HepG2 (cell line): Measurements from ENCODE around the gene LRRN4CL. TPM values are rescaled to one million over a fixed set of nuclear protein-coding genes. Genes with fewer than 3 reads are reported as not detected.

Experiments
- ATAC-seq: fragments of 200-7000 bp; cut with Tn5 transposase; 3 replicates; pipeline ENCODE4 v1.9.1; 2020; ENCODE audit warnings: mild to moderate bottlenecking, moderate library complexity
- BruUV-seq: library from RNA; stranded (reverse); fragments of 400-500 nt; replicated peaks from 2 replicates; lab custom pipeline; 2021; lab: Mats Ljungman, UMichigan
- CTCF ChIA-PET: fragments of 300-600 bp; formaldehyde crosslinking; extraction: SDS; loops from one replicate; lab custom pipeline; 2021; ENCODE audit warnings: low total read pairs, inconsistent platforms, low intra/inter-chr PET ratio; lab: Yijun Ruan, JAX
- POLR2A ChIA-PET: fragments of 350-600 bp; sonication (Branson Sonifier 250); formaldehyde crosslinking; loops from one replicate; lab custom pipeline; 2020; ENCODE audit warnings: antibody characterized with exemption, inconsistent platforms; lab: Yijun Ruan, JAX
- DNase-seq: peaks from one replicate; pipeline ENCODE4 v3.0.0-alpha.2; 2015; ENCODE audit warnings: low spot score
- FAIRE-seq: peaks from 3 replicates; lab custom pipeline; 2011; peaks lifted over from hg19 to GRCh38; lab: Jason Lieb, UNC
- H2AFZ ChIP-seq: one replicate; pipeline ENCODE4 v1.6.1; 2011; ENCODE audit warnings: low read length, inconsistent platforms
- H3K27ac ChIP-seq: fragments of 300-600 bp; 3 replicates; pipeline ENCODE4 v1.8.0; 2011; ENCODE audit warnings: mixed run types, mild to moderate bottlenecking, mixed read lengths, low read length, inconsistent platforms; ENCODE audit not compliant: insufficient read depth; ENCODE audit errors: extremely low read length
- H3K27me3 ChIP-seq, 2 experiments: fragments of 200-600 bp in 1 of 2; 2 replicates in 1 of 2; 3 replicates in 1 of 2; pipeline versions ENCODE4 v1.6.0 to v1.8.0; 2011; ENCODE audit warnings: low read length in 2 of 2, mild to moderate bottlenecking in 2 of 2, moderate library complexity in 2 of 2, inconsistent platforms in 1 of 2; ENCODE audit not compliant: insufficient read depth in 2 of 2, control insufficient read depth in 1 of 2
- H3K36me3 ChIP-seq, 2 experiments: fragments of 200-600 bp in 1 of 2; replicated peaks in 1 of 2; 2 replicates in 1 of 2; 3 replicates in 1 of 2; pipeline versions ENCODE4 v1.5.1 to v1.8.0; 2011; ENCODE audit warnings: low read length in 2 of 2, inconsistent platforms in 1 of 2; ENCODE audit not compliant: insufficient read depth in 2 of 2, control insufficient read depth in 1 of 2
- H3K4me1 ChIP-seq: 2 replicates; pipeline ENCODE4 v1.5.1; 2012; ENCODE audit warnings: low read length, inconsistent platforms; ENCODE audit not compliant: insufficient read depth
- H3K4me2 ChIP-seq: 2 replicates; pipeline ENCODE4 v1.6.0; 2011; ENCODE audit warnings: low read depth, low read length, inconsistent platforms
- H3K4me3 ChIP-seq, 3 experiments: fragments of 200-600 bp in 1 of 3; sonication (generic), shearing (Covaris generic) in 1 of 3; replicated peaks in 1 of 3; 2 replicates each; pipeline ENCODE4 v1.5.1; 2011 to 2016; ENCODE audit warnings: low read length in 3 of 3, inconsistent platforms in 2 of 3, low read depth in 2 of 3, mild to moderate bottlenecking in 2 of 3, control low read depth in 1 of 3, mixed read lengths in 1 of 3; ENCODE audit not compliant: insufficient read depth in 1 of 3
- H3K79me2 ChIP-seq: one replicate; pipeline ENCODE4 v1.6.1; 2011; ENCODE audit warnings: low read length, inconsistent platforms; ENCODE audit not compliant: insufficient read depth
- H3K9ac ChIP-seq: 2 replicates; pipeline ENCODE4 v1.6.0; 2011; ENCODE audit warnings: mild to moderate bottlenecking, low read depth, low read length, inconsistent platforms; ENCODE audit not compliant: insufficient read depth
- H3K9me3 ChIP-seq: 2 replicates; pipeline ENCODE4 v1.5.1; 2012; ENCODE audit warnings: mild to moderate bottlenecking, low read length
- H4K20me1 ChIP-seq: 2 replicates; pipeline ENCODE4 v1.6.0; 2011; ENCODE audit warnings: inconsistent platforms, mild to moderate bottlenecking, low read length, moderate library complexity; ENCODE audit not compliant: insufficient read depth
- BCL6 ChIP-seq: IDR thresholded peaks from 2 replicates; pipeline ENCODE4 v1.6.1; 2016; ENCODE audit warnings: missing genetic modification reagents, missing compliant biosample characterization
- FOXP4 ChIP-seq: sonication (generic); formaldehyde crosslinking; IDR thresholded peaks from 2 replicates; pipeline ENCODE4 v1.4.0; 2020; ENCODE audit warnings: missing genetic modification reagents
- GLI4 ChIP-seq: sonication (generic); formaldehyde crosslinking; IDR thresholded peaks from 2 replicates; pipeline ENCODE4 v1.5.1; 2020; ENCODE audit warnings: missing genetic modification reagents, mild to moderate bottlenecking, moderate library complexity, borderline replicate concordance
- HNRNPK ChIP-seq: fragments of 200-400 bp; formaldehyde crosslinking; IDR thresholded peaks from 2 replicates; pipeline ENCODE4 v1.6.1; 2018; ENCODE audit warnings: low read length, low read depth, moderate library complexity, mild to moderate bottlenecking; ENCODE audit not compliant: poor library complexity, severe bottlenecking
- KLF11 ChIP-seq: IDR thresholded peaks from 2 replicates; pipeline ENCODE4 v1.6.1; 2016; ENCODE audit warnings: missing compliant biosample characterization
- LCORL ChIP-seq, 2 experiments: fragments of 450-650 bp in 1 of 2; sonication (generic) in 1 of 2; formaldehyde crosslinking in 1 of 2; IDR thresholded peaks; 2 replicates each; pipeline versions ENCODE4 v1.5.0 to v1.6.1; 2017 to 2020; ENCODE audit warnings: antibody characterized with exemption in 1 of 2, missing genetic modification reagents in 1 of 2
- MEIS1 ChIP-seq: sonication (generic); formaldehyde crosslinking; IDR thresholded peaks from 2 replicates; pipeline ENCODE4 v1.9.0; 2021; ENCODE audit warnings: mild to moderate bottlenecking, missing genetic modification reagents, moderate library complexity, borderline replicate concordance
- MYNN ChIP-seq: sonication (generic); formaldehyde crosslinking; IDR thresholded peaks from 2 replicates; pipeline ENCODE4 v1.4.0; 2020; ENCODE audit warnings: mild to moderate bottlenecking, low read depth, missing genetic modification reagents
- NCOA2 ChIP-seq: sonication (generic); formaldehyde crosslinking; IDR thresholded peaks from 2 replicates; pipeline ENCODE4 v1.8.0; 2022; ENCODE audit warnings: inconsistent platforms
- PAF1 ChIP-seq: IDR thresholded peaks from 2 replicates; pipeline ENCODE4 v1.6.1; 2016; ENCODE audit warnings: missing genetic modification reagents, missing compliant biosample characterization
- PCBP2 ChIP-seq: fragments of 200-400 bp; formaldehyde crosslinking; optimal IDR thresholded peaks from 2 replicates; pipeline ENCODE3; 2018; ENCODE audit warnings: low read length, low read depth; ENCODE audit not compliant: poor library complexity, severe bottlenecking
- TAF1 ChIP-seq: sonication (generic); formaldehyde crosslinking; IDR thresholded peaks from 2 replicates; pipeline ENCODE4 v1.4.0; 2020; ENCODE audit warnings: missing genetic modification reagents
- THYN1 ChIP-seq: sonication (generic); formaldehyde crosslinking; IDR thresholded peaks from 2 replicates; pipeline ENCODE4 v1.8.1; 2023; ENCODE audit warnings: low read depth, mild to moderate bottlenecking, moderate library complexity, missing genetic modification reagents, borderline replicate concordance
- ZNF30 ChIP-seq: sonication (generic); formaldehyde crosslinking; IDR thresholded peaks from 2 replicates; pipeline ENCODE4 v1.5.0; 2020; ENCODE audit warnings: mild to moderate bottlenecking, missing genetic modification reagents
- ZNF333 ChIP-seq: sonication (generic); formaldehyde crosslinking; IDR thresholded peaks from 2 replicates; pipeline ENCODE4 v1.4.0; 2020; ENCODE audit warnings: mild to moderate bottlenecking, missing genetic modification reagents, borderline replicate concordance
- ZNF382 ChIP-seq: sonication (generic); formaldehyde crosslinking; IDR thresholded peaks from 2 replicates; pipeline ENCODE4 v1.5.0; 2020; ENCODE audit warnings: missing genetic modification reagents, mild to moderate bottlenecking, borderline replicate concordance
- WGBS: methylation state at CpG from one replicate; pipeline ENCODE4 v1.1.6; 2017; ENCODE audit warnings: low lambda C conversion rate; 5-methylcytosine and 5-hydroxymethylcytosine counted together
- in situ Hi-C: cut with HindIII; loops from 2 replicates; pipeline ENCODE4 v1.10.0; 2017; ENCODE audit warnings: low pct_unique_long_range_greater_than_20kb; ENCODE audit not compliant: extremely low pct_ligation_motif_present
- intact Hi-C: fragments of 100-400 bp; cut with micrococcal nuclease; formaldehyde crosslinking; loops from one replicate; pipeline ENCODE4 v1.10.0; 2022; ENCODE audit not compliant: unreplicated experiment
- polyA plus RNA-seq, 8 experiments: library from polyadenylated mRNA; depleted of rRNA in 3 of 8; stranded (reverse) in 7 of 8; unstranded in 1 of 8; fragments of >200 nt; fragmentation: Illumina TruSeq in 4 of 8; extraction: Trizol in 4 of 8; gene quantifications; 2 replicates each; pipeline versions ENCODE4 v1.2.1 to v1.2.3, GENCODE V29; 2011 to 2016; ENCODE audit warnings: low read depth in 4 of 8, missing spikeins in 1 of 8, mixed read lengths in 1 of 8; ENCODE audit not compliant: insufficient read depth in 1 of 8
- total RNA-seq, 5 experiments: library from RNA; depleted of rRNA; stranded (reverse); fragments of >200 nt; fragmentation: Illumina TruSeq; extraction: Trizol; gene quantifications; 2 replicates each; pipeline ENCODE4 v1.2.3, GENCODE V29; 2016; ENCODE audit warnings: low read depth in 1 of 5

Gene LRRN4CL
- total and polyA plus RNA-seq, 2 of the 13 experiments (the other 11 are each of a cell fraction or from before 2014, with no cell fraction given) = 0.11 TPM; not detected in 1

GRCh38 chr11:62652161-62653006, 36.9 kb downstream of the LRRN4CL start:
- TF ChIP-seq GLI4 (no peak), ZNF333 (CRISPR knock-in tag) (0 out of 2 replicates have a peak, but pooled peaks have one; percentile 17), TAF1 (no peak), ZNF382 (no peak), KLF11 (CRISPR knock-in tag) (no peak; the same call in 1 of the 2 replicates), MEIS1 (CRISPR knock-in tag) (no peak), ZNF30 (CRISPR knock-in tag) (0 out of 2 replicates have a peak, but pooled peaks have one; percentile 45), PAF1 (CRISPR knock-in tag) (no peak), HNRNPK (no peak), MYNN (CRISPR knock-in tag) (no peak), FOXP4 (CRISPR knock-in tag) (no peak), PCBP2 (no peak), BCL6 (0 out of 2 replicates have a peak, but pooled peaks have one; percentile 0), NCOA2 (CRISPR knock-in tag) (no peak), LCORL (IDR thresholded peaks at IDR 0.05) (no peak), LCORL (CRISPR knock-in tag; IDR thresholded peaks at IDR 0.05) (no peak), THYN1 (CRISPR knock-in tag) (no peak)
- Histone ChIP-seq H3K27ac (peak overlapping the region; percentile 84), H3K4me3 (peak overlapping the region; percentile 88 to 92 (median 89)), H3K27me3 (no peaks in the 10 kb centered on the region), H3K36me3 (peaks cover 4 to 14% of the 10 kb centered on the region in 2 experiments; a peak in 3 of 5 replicates), H4K20me1 (no peaks in the 10 kb centered on the region; the same call in 1 of the 2 replicates), H3K9me3 (no peaks in the 10 kb centered on the region), H2AFZ (no peak overlapping the region), H3K79me2 (peaks cover 20% of the 10 kb centered on the region), H3K4me1 (peaks cover 39% of the 10 kb centered on the region), H3K4me2 (peak overlapping the region; percentile 97), H3K9ac (peak overlapping the region; percentile 97)
- in situ Hi-C loops = no loop called here
- ATAC-seq = peak; percentile 16
- intact Hi-C loops = loop anchor here (5.0 kb wide), 2 partner anchors 40 to 60 kb away; partner anchors contain the start of genes EML3, ROM1 and TUT1
- ChIA-PET POLR2A (interaction anchor here (0.6 to 6.3 kb wide), 26 partner anchors 8 to 187 kb away, joined by 3 to 186 read pairs (median 6); partner anchors contain the start of genes B3GAT3, BSCL2, C11orf98 and CSKMT), CTCF (no interaction called here)
- no peak for FAIRE-seq
- WGBS = 59% methylated on average over 9 of the region's 16 CpGs
- TSS peak; percentile 79 for BruUV-seq
- no peak for DNase-seq
